Measurements from ENCODE around the gene ELP1.
A peak's percentile ranks its signal among the peaks of the same experiment; 100 is the strongest.
"Not testable (repeated sequence)": the region's sequence is repeated elsewhere in the genome, so short reads cannot be mapped to it uniquely, and the experiment has no call there.

The ELP1 gene

GRCh38 chr9:108899023-108899695 lies 34.8 kb downstream of the ELP1 start:
- 98% methylated on average over 7 of the region's 8 CpGs for WGBS (ENCODE audit: insufficient coverage)
- H3K4me3 ChIP-seq (ENCODE audit: control insufficient read depth in 1 of 7, extremely low read depth in 1 of 7, insufficient read depth in 4 of 7, low read depth in 2 of 7, low read length in 6 of 7); POLR2A ChIA-PET; H3K9me3 ChIP-seq (ENCODE audit: control extremely low read depth in 1 of 5, control insufficient read depth in 4 of 5, insufficient read depth in 2 of 5, low read depth in 1 of 5, low read length in 4 of 5); H3K27ac ChIP-seq (ENCODE audit: insufficient read depth in 1 of 2, low read depth in 1 of 2, low read length in 2 of 2, poor library complexity in 1 of 2, severe bottlenecking in 2 of 2); H3K4me1 ChIP-seq (ENCODE audit: control extremely low read depth in 1 of 4, control insufficient read depth in 4 of 4, insufficient read depth in 4 of 4, low read length in 3 of 4); H3K27me3 ChIP-seq (replicated peaks in 2 of 5; ENCODE audit: control insufficient read depth in 4 of 5, insufficient read depth in 5 of 5, low read length in 4 of 5); DNase-seq: not testable (repeated sequence)
- CTCF ChIA-PET, result interaction anchor here (0.6 to 1.4 kb wide), 3 partner anchors 10 to 1713 kb away, joined by 3 read pairs; no protein-coding TSS in a partner anchor
- peaks cover 20 to 91% (median 56%) of the 10 kb centered on the region in 4 experiments for H3K36me3 ChIP-seq (ENCODE audit: control insufficient read depth in 4 of 4, insufficient read depth in 4 of 4, low read length in 3 of 4)

DNA sequence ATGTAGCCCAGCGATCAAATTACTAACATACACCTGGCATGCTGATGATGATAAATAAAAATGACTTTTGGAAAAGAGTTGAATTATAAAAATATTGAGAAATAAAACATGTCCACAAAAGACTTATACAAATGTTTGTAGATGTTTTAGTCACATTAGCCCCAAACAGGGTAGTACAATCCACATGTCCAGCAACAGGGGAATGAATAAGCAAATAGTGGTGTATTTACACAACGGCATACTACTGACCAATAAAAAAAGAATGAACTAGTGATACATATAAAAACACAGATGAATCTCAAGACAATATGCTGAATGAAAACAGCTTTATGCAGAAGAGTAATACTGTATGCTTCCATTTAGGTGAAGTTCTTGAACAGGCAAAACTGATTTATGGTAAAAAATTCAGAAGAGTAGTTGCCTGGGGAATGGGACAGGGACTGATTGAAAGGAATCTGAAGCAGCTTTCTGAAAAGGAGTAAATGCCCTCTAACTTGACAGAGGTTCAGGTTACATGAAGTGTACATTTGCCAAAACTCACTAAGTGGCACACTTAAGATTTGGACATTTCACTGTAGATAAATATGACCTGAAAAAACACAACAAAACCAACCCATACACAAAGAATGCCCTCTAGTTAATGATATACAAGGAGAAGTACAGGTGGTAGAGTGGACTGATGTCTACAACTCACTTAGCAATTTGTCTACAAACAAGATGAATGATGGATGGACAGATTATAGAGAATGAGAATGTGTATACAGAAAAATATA lies 36.4 kb downstream of the ELP1 start:
- peaks cover 25 to 93% (median 54%) of the 10 kb centered on the region in 4 experiments for H3K36me3 ChIP-seq (ENCODE audit: control insufficient read depth in 4 of 4, insufficient read depth in 4 of 4, low read length in 3 of 4)
- WGBS (ENCODE audit: insufficient coverage), result no CpG with 5 or more reads among the region's 2 CpGs
- DNase-seq, result no peak
- POLR2A ChIA-PET, result no interaction called here
- H3K27ac ChIP-seq (ENCODE audit: insufficient read depth in 1 of 2, low read depth in 1 of 2, low read length in 2 of 2, poor library complexity in 1 of 2, severe bottlenecking in 2 of 2), result no peak overlapping the region
- CTCF ChIA-PET, result no interaction called here
- H3K27me3 ChIP-seq (replicated peaks in 2 of 5; ENCODE audit: control insufficient read depth in 4 of 5, insufficient read depth in 5 of 5, low read length in 4 of 5), result no peaks in the 10 kb centered on the region
- no peaks in the 10 kb centered on the region for H3K9me3 ChIP-seq (ENCODE audit: control extremely low read depth in 1 of 5, control insufficient read depth in 4 of 5, insufficient read depth in 2 of 5, low read depth in 1 of 5, low read length in 4 of 5)
- no peaks in the 10 kb centered on the region for H3K4me1 ChIP-seq (ENCODE audit: control extremely low read depth in 1 of 4, control insufficient read depth in 4 of 4, insufficient read depth in 4 of 4, low read length in 3 of 4)
- no peak overlapping the region for H3K4me3 ChIP-seq (ENCODE audit: control insufficient read depth in 1 of 7, extremely low read depth in 1 of 7, insufficient read depth in 4 of 7, low read depth in 2 of 7, low read length in 6 of 7)

- CTCF ChIA-PET, result no interaction called here
Measured at GRCh38 chr9:108894225-108894997, 39.5 kb downstream of the ELP1 start.

GRCh38 chr9:108889649-108890067 lies 44.3 kb downstream of the ELP1 start:
- 100% methylated on average over 1 of the region's 4 CpGs for WGBS (ENCODE audit: insufficient coverage)
- DNase-seq, result peak; percentile 10 to 35 (median 20)
- CTCF ChIA-PET, result interaction anchor here (0.7 to 1.5 kb wide), 5 partner anchors 9 to 548 kb away, joined by 3 to 5 read pairs (median 3); no protein-coding TSS in a partner anchor
- Histone ChIP-seq H3K4me1 (ENCODE audit: control extremely low read depth in 1 of 4, control insufficient read depth in 4 of 4, insufficient read depth in 4 of 4, low read length in 3 of 4) (no peaks in the 10 kb centered on the region), H3K27me3 (replicated peaks in 2 of 5; ENCODE audit: control insufficient read depth in 4 of 5, insufficient read depth in 5 of 5, low read length in 4 of 5) (no peaks in the 10 kb centered on the region), H3K9me3 (ENCODE audit: control extremely low read depth in 1 of 5, control insufficient read depth in 4 of 5, insufficient read depth in 2 of 5, low read depth in 1 of 5, low read length in 4 of 5) (peaks cover 0 to 2% (median 0%) of the 10 kb centered on the region in 5 experiments), H3K27ac (ENCODE audit: insufficient read depth in 1 of 2, low read depth in 1 of 2, low read length in 2 of 2, poor library complexity in 1 of 2, severe bottlenecking in 2 of 2) (no peak overlapping the region), H3K36me3 (ENCODE audit: control insufficient read depth in 4 of 4, insufficient read depth in 4 of 4, low read length in 3 of 4) (peaks cover 23 to 72% (median 47%) of the 10 kb centered on the region in 4 experiments), H3K4me3 (ENCODE audit: control insufficient read depth in 1 of 7, extremely low read depth in 1 of 7, insufficient read depth in 4 of 7, low read depth in 2 of 7, low read length in 6 of 7) (no peak overlapping the region)
- POLR2A ChIA-PET, result interaction anchor here (0.6 kb wide), 1 partner anchor 240 kb away, joined by 3 read pairs; no protein-coding TSS in a partner anchor

More at GRCh38 chr9:108894225-108894997, 39.5 kb downstream of the ELP1 start:
- WGBS (ENCODE audit: insufficient coverage), result 100% methylated on average over 2 of the region's 4 CpGs
- no peaks in the 10 kb centered on the region for H3K27me3 ChIP-seq (replicated peaks in 2 of 5; ENCODE audit: control insufficient read depth in 4 of 5, insufficient read depth in 5 of 5, low read length in 4 of 5)
- H3K36me3 ChIP-seq (ENCODE audit: control insufficient read depth in 4 of 4, insufficient read depth in 4 of 4, low read length in 3 of 4), result peaks cover 29 to 92% (median 57%) of the 10 kb centered on the region in 4 experiments
- no peak overlapping the region for H3K27ac ChIP-seq (ENCODE audit: insufficient read depth in 1 of 2, low read depth in 1 of 2, low read length in 2 of 2, poor library complexity in 1 of 2, severe bottlenecking in 2 of 2)
- no peaks in the 10 kb centered on the region for H3K4me1 ChIP-seq (ENCODE audit: control extremely low read depth in 1 of 4, control insufficient read depth in 4 of 4, insufficient read depth in 4 of 4, low read length in 3 of 4)
- H3K4me3 ChIP-seq (ENCODE audit: control insufficient read depth in 1 of 7, extremely low read depth in 1 of 7, insufficient read depth in 4 of 7, low read depth in 2 of 7, low read length in 6 of 7), result no peak overlapping the region
- no peak for DNase-seq
- H3K9me3 ChIP-seq (ENCODE audit: control extremely low read depth in 1 of 5, control insufficient read depth in 4 of 5, insufficient read depth in 2 of 5, low read depth in 1 of 5, low read length in 4 of 5), result no peaks in the 10 kb centered on the region
- POLR2A ChIA-PET, result no interaction called here

- H3K9me3 ChIP-seq (ENCODE audit: control extremely low read depth in 1 of 5, control insufficient read depth in 4 of 5, insufficient read depth in 2 of 5, low read depth in 1 of 5, low read length in 4 of 5); H3K27me3 ChIP-seq (replicated peaks in 2 of 5; ENCODE audit: control insufficient read depth in 4 of 5, insufficient read depth in 5 of 5, low read length in 4 of 5); H3K27ac ChIP-seq (ENCODE audit: insufficient read depth in 1 of 2, low read depth in 1 of 2, low read length in 2 of 2, poor library complexity in 1 of 2, severe bottlenecking in 2 of 2); DNase-seq; CTCF ChIA-PET; H3K4me3 ChIP-seq (ENCODE audit: control insufficient read depth in 1 of 7, extremely low read depth in 1 of 7, insufficient read depth in 4 of 7, low read depth in 2 of 7, low read length in 6 of 7); H3K4me1 ChIP-seq (ENCODE audit: control extremely low read depth in 1 of 4, control insufficient read depth in 4 of 4, insufficient read depth in 4 of 4, low read length in 3 of 4); POLR2A ChIA-PET: not testable (repeated sequence)
- H3K36me3 ChIP-seq (ENCODE audit: control insufficient read depth in 4 of 4, insufficient read depth in 4 of 4, low read length in 3 of 4), result peaks cover 15 to 56% (median 40%) of the 10 kb centered on the region in 4 experiments
- 86% methylated on average over 1 of the region's 3 CpGs for WGBS (ENCODE audit: insufficient coverage)
Measured at GRCh38 chr9:108886594-108887271, 47.2 kb downstream of the ELP1 start.

DNA sequence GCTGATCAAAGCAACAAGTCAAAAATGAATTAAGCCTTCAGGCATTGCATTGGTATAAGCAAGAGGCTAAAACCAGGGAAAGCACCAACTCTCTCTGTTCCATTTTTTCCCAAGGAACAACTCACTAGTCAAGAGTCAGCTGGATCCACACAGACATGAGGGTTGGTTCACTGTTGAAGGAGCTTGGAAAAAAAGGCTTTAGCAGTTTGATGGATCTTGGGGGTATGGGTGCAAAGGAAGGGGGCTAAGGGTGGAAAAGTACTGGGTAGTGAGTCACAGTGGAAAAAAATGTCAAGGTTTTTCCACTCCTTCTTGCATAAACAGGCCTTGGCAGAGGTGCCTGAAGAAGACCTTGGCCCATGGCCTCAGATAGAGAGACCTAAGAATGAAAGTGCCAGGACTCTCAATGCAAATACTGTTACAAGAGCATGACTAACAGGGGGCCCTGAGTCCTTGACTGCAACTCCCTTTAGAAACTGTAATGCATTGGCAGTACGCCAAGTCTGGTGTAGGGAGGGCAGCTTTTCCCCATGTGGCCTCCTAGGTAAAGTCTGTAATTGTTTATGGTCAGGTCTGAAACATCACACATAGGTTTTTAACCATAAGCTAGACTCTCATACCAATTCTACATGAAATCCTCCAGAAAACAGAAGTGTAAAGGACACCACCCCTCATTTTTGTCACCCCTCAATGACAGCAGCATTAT lies 48.1 kb downstream of the ELP1 start:
- Histone ChIP-seq H3K36me3 (ENCODE audit: control insufficient read depth in 4 of 4, insufficient read depth in 4 of 4, low read length in 3 of 4) (peaks cover 16 to 51% (median 32%) of the 10 kb centered on the region in 4 experiments), H3K9me3 (ENCODE audit: control extremely low read depth in 1 of 5, control insufficient read depth in 4 of 5, insufficient read depth in 2 of 5, low read depth in 1 of 5, low read length in 4 of 5) (peaks cover 0 to 2% (median 0%) of the 10 kb centered on the region in 5 experiments), H3K4me3 (ENCODE audit: control insufficient read depth in 1 of 7, extremely low read depth in 1 of 7, insufficient read depth in 4 of 7, low read depth in 2 of 7, low read length in 6 of 7) (no peak overlapping the region), H3K4me1 (ENCODE audit: control extremely low read depth in 1 of 4, control insufficient read depth in 4 of 4, insufficient read depth in 4 of 4, low read length in 3 of 4) (no peaks in the 10 kb centered on the region), H3K27me3 (replicated peaks in 2 of 5; ENCODE audit: control insufficient read depth in 4 of 5, insufficient read depth in 5 of 5, low read length in 4 of 5) (no peaks in the 10 kb centered on the region), H3K27ac (ENCODE audit: insufficient read depth in 1 of 2, low read depth in 1 of 2, low read length in 2 of 2, poor library complexity in 1 of 2, severe bottlenecking in 2 of 2) (no peak overlapping the region)
- ChIA-PET POLR2A (interaction anchor here (0.7 kb wide), 1 partner anchor 112 kb away, joined by 3 read pairs; no protein-coding TSS in a partner anchor), CTCF (interaction anchor here (0.7 kb wide), 1 partner anchor 13 kb away, joined by 3 read pairs; no protein-coding TSS in a partner anchor)
- DNase-seq, result peak in 2 of 3 donors; percentile 1 to 8
- WGBS (ENCODE audit: insufficient coverage), result no CpG with 5 or more reads among the region's 1 CpG

All from common myeloid progenitor, CD34-positive (primary cell).